Measurements from ENCODE around the gene ACAN.

Gene ACAN

DNA sequence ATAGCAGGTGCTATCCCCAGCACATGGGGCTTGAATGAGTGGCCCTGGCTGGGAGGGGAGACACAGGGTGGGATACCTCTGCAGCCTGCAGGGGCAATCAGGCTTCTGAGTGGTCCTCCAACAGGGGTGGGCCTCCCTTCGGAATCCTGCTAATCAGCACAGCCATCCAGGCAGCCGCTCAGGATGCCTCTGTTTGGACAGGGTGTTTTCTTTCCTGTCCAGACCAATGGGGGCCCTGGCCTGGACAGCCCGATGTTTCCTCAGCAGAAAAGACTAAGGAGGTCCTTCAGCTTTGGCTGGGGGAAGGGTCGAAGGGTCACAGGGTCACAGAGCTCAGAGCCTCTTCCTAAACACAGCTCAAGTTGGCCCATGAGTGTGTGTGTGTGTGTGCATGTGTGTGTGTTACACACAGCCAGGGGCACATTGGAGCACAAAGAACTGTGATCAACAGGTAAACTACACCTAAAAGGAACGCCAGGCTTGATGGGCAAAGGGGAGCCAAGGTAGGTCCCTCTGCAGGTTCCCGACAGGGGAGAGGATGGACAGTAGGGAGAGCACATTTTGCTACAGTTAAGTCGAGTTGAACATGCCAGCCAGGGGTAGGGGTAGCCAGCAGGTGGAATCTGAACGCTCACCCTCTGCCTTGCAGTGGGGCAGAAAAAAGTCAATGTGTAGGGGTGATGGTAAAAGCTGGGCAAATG is 93.2 kb downstream of the ACAN start:
- TF ChIP-seq, protein P1, sequence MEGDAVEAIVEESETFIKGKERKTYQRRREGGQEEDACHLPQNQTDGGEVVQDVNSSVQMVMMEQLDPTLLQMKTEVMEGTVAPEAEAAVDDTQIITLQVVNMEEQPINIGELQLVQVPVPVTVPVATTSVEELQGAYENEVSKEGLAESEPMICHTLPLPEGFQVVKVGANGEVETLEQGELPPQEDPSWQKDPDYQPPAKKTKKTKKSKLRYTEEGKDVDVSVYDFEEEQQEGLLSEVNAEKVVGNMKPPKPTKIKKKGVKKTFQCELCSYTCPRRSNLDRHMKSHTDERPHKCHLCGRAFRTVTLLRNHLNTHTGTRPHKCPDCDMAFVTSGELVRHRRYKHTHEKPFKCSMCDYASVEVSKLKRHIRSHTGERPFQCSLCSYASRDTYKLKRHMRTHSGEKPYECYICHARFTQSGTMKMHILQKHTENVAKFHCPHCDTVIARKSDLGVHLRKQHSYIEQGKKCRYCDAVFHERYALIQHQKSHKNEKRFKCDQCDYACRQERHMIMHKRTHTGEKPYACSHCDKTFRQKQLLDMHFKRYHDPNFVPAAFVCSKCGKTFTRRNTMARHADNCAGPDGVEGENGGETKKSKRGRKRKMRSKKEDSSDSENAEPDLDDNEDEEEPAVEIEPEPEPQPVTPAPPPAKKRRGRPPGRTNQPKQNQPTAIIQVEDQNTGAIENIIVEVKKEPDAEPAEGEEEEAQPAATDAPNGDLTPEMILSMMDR (IDR thresholded peaks at IDR 0.05; ENCODE audit: control insufficient read depth, extremely low read depth, insufficient read depth) = no peak
- H3K4me3 ChIP-seq (ENCODE audit: low read depth, low read length) = no peak overlapping the region
- no peak for DNase-seq (ENCODE audit: low read depth)

DNA sequence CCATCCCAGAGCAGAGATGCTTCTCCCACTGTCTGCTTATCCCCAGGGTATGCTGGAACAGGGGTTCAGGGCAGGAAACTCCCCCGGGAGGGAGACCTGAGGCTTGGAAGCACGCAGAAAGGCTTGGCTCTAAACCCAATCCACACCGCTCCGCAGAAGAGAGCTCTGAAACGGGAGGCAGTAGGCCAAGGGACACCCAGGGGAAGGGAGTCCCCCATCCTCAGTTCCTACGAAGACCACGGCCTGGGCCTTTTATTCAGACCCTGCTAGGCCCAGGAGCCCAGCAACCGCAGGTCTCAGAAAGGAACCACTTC is 93.9 kb downstream of the ACAN start:
- TF ChIP-seq, protein P1 (IDR thresholded peaks at IDR 0.05; ENCODE audit: control insufficient read depth, extremely low read depth, insufficient read depth) = no peak
- H3K4me3 ChIP-seq (ENCODE audit: low read depth, low read length) = no peak overlapping the region
- DNase-seq (ENCODE audit: low read depth) = no peak

DNA sequence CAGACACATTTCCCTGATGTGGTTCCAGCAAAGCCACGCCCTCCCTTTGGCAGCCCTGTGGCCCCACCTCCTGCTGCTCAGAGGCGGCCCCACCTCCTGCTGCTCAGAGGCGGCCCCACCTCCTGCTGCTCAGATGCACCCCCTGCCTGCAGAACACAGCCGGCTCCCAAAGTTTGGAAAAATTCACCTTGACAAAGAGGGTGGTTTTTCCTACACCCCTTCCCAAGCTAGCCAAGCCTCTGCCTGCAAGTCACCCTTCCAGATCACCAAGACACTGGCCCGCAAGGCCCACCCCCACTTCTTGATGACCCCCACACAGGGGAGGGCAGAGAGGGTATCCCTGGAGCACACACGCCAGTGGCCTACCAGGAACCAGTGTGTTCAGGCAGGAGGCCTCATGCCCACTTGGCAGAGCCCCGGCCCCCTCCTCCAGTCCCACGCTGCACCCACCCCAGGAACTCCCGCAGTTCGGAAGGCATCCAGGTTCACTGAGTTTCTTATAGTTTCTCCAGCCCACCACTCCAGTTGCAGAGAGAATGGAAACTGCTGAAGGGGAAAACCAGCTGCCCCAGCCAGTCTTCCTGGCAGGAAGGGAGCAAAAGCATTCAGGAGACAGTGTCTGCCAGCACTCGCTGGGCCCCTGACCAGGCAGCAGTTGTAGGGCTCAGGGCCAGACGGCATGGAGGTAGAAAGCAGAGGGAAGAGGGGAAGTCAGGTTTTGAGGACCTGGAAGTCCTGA is 94.4 kb downstream of the ACAN start:
- peak; percentile 43 for DNase-seq (ENCODE audit: low read depth)
- TF ChIP-seq, protein P1 (IDR thresholded peaks at IDR 0.05; ENCODE audit: control insufficient read depth, extremely low read depth, insufficient read depth) = peak; percentile 64
- no peak overlapping the region for H3K4me3 ChIP-seq (ENCODE audit: low read depth, low read length)

DNA sequence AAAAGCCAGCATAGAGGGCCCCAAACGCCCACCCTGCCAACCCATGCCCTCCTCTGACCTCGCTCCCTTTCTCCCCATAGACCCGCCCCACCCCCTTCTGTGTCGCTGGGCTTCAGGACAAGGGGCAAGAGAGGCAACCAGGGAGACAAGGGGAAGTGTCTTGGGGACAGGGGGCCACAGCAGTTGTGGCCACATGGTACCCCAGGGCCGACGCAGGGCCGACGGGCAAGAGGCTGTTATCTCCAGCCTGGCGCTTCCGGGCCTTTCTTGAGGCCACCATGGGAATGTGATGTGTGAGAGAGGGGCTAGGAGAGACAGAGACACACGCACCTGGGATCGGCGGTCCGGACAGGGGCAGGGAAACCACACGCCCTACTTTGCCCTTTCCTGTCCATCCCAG is 95.5 kb downstream of the ACAN start:
- no peak overlapping the region for H3K4me3 ChIP-seq (ENCODE audit: low read depth, low read length)
- DNase-seq (ENCODE audit: low read depth) = no peak
- TF ChIP-seq, protein P1 (IDR thresholded peaks at IDR 0.05; ENCODE audit: control insufficient read depth, extremely low read depth, insufficient read depth) = no peak

DNA sequence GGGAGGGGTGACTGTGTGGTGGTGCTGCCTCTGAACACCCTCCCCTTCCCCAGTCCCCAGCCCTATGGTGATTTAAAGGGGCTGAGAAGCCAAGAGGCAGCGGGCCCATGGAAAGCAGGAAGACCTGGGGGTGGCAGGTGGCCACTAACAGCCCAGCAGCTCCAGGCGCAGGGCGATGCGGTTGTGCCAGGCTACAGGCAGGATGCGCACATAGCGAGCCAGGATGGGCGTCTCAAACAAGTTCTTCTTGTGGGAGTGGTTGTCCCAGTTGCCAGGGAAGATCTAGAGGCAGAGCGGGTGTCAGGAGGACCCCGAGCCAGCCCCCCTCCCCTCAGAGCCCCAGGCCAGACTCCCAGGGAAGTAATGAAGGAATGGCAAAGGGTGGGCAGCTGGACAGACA is 96.0 kb downstream of the ACAN start:
- no peak overlapping the region for H3K4me3 ChIP-seq (ENCODE audit: low read depth, low read length)
- DNase-seq (ENCODE audit: low read depth) = no peak
- TF ChIP-seq, protein P1 (IDR thresholded peaks at IDR 0.05; ENCODE audit: control insufficient read depth, extremely low read depth, insufficient read depth) = no peak

DNA sequence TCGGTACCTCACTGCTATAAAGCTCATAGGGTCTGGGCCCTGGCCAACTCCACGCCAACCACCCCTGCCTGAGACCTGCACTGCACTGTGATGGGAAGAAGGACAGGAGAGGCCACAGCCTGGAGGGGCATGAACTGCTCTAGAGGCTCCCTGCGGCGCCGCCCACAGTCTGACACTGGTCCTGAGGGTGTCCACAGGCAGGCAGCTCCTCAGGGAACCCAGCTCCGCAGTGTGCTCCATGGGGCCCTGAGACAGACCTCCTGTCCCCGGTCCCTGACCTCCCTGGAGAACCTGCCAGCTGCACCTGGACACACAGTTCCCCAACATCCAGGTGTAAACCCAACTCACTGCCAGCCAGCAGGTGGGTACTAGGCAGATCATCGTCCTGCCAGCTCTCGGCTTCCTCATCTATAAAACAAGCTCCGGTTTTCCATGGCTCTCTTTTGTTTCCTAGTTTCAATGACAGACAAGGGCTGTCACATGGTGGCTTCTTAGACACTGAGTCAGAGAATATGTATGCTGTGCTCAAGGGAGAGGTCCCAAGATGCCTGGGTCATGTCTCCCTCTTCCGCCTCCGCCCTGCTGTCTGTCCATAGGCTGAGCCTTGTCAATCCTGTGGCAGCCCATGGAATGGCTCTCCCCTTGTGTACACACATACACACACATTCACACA is 97.2 kb downstream of the ACAN start:
- no peak for DNase-seq (ENCODE audit: low read depth)

More for the DNA sequence above, 97.2 kb downstream of the ACAN start:
- no peak overlapping the region for H3K4me3 ChIP-seq (ENCODE audit: low read depth, low read length)
- TF ChIP-seq, protein P1 (IDR thresholded peaks at IDR 0.05; ENCODE audit: control insufficient read depth, extremely low read depth, insufficient read depth) = no peak

Data from LNCaP clone FGC (cell line).